Measurements from ENCODE around the gene HYDIN.

The HYDIN gene

DNA sequence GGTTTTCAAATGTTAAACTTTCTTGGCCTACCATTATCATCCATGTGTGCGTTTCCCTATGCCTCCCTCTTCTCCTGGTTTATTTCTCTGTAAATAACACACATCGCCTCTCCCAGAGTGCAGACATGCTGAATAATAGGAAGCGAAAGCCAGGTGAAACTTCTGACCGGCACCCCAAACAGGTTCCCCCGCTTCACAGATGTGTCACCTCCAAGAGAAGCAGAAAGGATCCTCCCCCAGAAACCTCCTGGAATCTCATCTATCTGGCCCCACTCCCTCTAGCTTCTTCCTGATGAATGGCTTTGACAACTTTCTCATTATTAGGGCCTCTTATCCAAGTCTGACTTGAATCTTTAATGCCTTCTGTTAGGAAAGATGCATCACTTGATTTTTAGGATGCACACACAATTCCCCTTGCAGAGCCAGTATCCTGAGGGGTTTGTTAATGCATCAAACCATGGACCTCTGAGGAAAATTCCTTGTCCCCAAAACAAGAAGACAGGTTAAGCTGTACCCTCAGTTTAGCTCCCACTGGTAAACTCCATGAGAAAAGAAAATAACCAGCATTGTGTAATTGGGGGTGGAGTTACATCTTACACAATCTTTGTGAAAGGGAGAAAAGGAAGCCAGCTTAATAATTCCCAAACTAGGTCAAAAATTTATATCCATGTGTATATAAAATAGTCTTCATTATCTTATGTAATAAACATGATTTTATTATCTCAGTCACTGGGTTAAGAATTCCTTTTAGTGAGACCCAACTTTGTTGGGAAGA is 20.1 kb upstream of the HYDIN start:
- TF ChIP-seq, protein P1, sequence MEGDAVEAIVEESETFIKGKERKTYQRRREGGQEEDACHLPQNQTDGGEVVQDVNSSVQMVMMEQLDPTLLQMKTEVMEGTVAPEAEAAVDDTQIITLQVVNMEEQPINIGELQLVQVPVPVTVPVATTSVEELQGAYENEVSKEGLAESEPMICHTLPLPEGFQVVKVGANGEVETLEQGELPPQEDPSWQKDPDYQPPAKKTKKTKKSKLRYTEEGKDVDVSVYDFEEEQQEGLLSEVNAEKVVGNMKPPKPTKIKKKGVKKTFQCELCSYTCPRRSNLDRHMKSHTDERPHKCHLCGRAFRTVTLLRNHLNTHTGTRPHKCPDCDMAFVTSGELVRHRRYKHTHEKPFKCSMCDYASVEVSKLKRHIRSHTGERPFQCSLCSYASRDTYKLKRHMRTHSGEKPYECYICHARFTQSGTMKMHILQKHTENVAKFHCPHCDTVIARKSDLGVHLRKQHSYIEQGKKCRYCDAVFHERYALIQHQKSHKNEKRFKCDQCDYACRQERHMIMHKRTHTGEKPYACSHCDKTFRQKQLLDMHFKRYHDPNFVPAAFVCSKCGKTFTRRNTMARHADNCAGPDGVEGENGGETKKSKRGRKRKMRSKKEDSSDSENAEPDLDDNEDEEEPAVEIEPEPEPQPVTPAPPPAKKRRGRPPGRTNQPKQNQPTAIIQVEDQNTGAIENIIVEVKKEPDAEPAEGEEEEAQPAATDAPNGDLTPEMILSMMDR (IDR thresholded peaks at IDR 0.05; ENCODE audit: low read depth, low read length): no peak
- H3K4me3 ChIP-seq (replicated peaks in 1 of 2; ENCODE audit: low read depth in 2 of 2, low read length in 2 of 2): no peak overlapping the region
- peak; percentile 6 to 7 for DNase-seq (ENCODE audit: low read depth in 2 of 2)

DNA sequence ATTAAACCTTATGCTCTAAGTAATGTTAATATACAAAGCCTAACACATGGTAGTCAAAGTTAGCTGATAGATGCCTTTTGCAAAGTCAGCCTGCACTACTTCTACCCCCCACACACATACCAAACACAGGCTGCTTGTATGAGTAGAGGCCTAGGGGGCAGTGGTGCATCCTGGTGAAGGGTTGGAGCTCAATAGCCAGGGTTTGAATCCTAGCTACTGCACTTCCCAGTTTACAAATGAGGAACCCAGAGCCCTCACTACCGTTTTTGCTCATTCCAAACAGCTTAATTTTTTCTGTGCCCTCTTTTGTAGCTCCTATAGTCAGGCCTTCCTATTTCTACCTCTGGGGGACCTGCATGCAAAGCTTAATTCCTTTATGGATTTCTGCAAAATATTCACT is 18.9 kb upstream of the HYDIN start:
- H3K4me3 ChIP-seq (replicated peaks in 1 of 2; ENCODE audit: low read depth in 2 of 2, low read length in 2 of 2): no peak overlapping the region
- no peak for DNase-seq (ENCODE audit: low read depth in 2 of 2)
- TF ChIP-seq, protein P1 (IDR thresholded peaks at IDR 0.05; ENCODE audit: low read depth, low read length): no peak

DNA sequence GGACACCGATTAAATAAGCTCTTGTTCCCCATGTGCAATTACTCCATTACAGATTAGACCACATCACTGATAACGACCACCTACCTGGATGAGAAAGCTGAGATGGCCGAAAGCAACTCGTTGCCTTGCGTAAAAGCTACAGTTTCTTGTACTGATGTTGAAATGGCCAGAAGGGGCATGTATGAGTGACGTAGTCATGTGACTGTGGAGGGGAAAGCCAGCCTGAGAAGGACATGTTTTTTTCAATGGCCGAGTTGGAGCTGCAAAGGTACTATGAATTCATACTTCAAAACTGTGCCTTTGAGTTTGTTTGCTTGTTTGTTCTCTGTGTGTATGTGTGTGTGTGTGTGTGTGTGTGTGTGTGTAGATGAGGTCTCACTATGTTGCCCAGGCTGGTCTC is 17.0 kb upstream of the HYDIN start:
- H3K4me3 ChIP-seq (replicated peaks in 1 of 2; ENCODE audit: low read depth in 2 of 2, low read length in 2 of 2): no peak overlapping the region
- DNase-seq (ENCODE audit: low read depth in 2 of 2): no peak
- TF ChIP-seq, protein P1 (IDR thresholded peaks at IDR 0.05; ENCODE audit: low read depth, low read length): no peak

DNA sequence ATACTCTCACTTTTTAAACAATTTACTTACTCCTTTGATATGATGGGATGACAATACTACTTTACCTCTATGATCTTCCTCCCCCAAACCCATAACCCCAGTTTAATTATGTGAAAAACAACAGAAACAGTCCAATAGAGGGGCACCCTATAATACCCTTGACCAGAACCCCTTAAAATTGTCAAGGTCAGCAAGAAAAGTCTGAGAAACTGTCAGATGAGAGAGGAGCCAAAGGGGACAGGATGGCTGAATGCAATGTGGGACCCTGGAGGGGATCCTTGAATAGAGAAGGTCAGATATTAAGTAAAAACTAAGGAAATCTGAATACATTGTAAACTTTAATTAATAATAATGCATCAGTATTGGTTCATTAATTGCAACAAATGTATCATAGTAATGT is 15.8 kb upstream of the HYDIN start:
- DNase-seq (ENCODE audit: low read depth in 2 of 2): no peak
- no peak overlapping the region for H3K4me3 ChIP-seq (replicated peaks in 1 of 2; ENCODE audit: low read depth in 2 of 2, low read length in 2 of 2)
- TF ChIP-seq, protein P1 (IDR thresholded peaks at IDR 0.05; ENCODE audit: low read depth, low read length): no peak

DNA sequence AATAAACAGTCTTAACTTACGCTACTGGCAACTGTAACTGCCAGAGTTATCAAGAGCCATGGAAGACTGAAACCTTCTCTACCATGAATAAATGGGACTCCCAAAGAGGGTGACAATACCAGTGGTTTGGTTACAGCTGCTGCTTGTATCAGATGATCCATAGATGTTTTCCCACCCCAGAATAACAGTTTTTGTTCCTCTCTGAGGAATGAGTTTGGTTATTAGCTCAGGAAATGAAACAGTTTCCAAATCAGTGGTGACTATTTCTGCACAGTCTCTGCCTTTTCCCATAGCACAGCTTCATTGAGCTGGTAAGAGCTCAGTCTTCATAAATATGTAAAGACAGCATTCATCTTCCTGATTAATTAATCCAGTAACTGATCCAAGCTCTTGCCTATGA is 14.0 kb upstream of the HYDIN start:
- no peak overlapping the region for H3K4me3 ChIP-seq (replicated peaks in 1 of 2; ENCODE audit: low read depth in 2 of 2, low read length in 2 of 2)
- no peak for DNase-seq (ENCODE audit: low read depth in 2 of 2)
- TF ChIP-seq, protein P1 (IDR thresholded peaks at IDR 0.05; ENCODE audit: low read depth, low read length): no peak

DNA sequence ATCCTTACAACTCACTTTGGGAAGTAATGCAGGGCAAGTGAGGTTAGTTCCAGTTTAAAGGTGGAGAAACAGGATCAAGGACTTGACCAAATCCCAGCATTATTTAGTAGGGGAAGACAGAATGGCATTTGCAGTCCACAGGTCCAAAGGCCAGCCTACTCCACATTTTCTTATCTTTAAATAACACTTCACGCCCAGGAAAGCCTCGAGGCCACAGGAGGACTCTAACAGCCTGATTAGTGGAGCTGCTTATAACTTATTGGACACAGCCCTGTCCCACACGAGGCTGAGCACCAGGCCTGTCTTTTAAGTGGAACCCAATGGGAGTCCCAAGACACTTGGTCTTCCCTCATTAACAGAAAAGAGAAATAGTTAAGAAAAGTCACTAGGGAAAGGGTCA is 12.1 kb upstream of the HYDIN start:
- no peak for DNase-seq (ENCODE audit: low read depth in 2 of 2)
- no peak overlapping the region for H3K4me3 ChIP-seq (replicated peaks in 1 of 2; ENCODE audit: low read depth in 2 of 2, low read length in 2 of 2)
- TF ChIP-seq, protein P1 (IDR thresholded peaks at IDR 0.05; ENCODE audit: low read depth, low read length): no peak

DNA sequence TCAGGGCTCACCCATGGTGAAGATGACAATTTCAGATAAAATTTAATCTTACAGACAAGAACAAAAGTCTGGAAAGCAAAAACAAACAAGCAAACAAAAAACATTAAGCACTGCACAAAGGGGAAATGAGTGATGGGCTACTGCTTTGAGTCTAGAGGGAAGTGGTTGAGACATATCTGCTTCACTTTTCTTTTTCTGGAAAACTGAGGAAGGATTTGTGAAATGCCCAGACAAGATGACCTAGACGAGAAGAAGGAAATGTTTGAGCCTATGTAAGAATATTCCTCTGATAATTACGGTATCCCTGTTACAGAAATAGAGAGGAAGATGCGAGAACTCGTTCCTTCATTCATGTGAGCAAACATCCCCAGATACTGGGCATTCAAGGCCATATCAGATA is 11.5 kb upstream of the HYDIN start:
- no peak overlapping the region for H3K4me3 ChIP-seq (replicated peaks in 1 of 2; ENCODE audit: low read depth in 2 of 2, low read length in 2 of 2)
- TF ChIP-seq, protein P1 (IDR thresholded peaks at IDR 0.05; ENCODE audit: low read depth, low read length): no peak
- DNase-seq (ENCODE audit: low read depth in 2 of 2): no peak

Measured in cardiac fibroblast (primary cell).